ENCODE data around the gene NTHL1.

NTHL1 gene

DNA sequence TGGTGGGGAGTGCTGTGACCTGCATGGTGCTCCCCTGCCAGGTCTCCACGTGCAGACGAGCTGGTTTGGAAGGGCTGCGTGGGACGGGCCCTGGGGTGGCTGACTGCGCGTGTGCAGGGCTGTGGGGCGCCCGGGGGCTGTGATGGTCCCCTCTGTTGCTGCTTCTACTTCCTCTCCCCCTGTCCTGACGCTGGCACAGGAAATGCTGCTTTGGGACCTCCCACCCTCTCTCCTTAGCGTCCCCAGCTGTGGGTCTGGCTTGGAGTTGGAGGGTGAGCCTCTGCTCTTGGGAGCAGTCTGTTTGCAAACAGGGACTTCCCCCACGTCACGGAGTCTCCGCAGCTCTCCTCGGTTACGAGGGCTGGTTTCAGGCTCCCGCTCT is 35.3 kb upstream of the NTHL1 start:
- Histone ChIP-seq H3K4me3 (ENCODE audit: low read depth, low read length) (no peak overlapping the region), H3K27ac (ENCODE audit: extremely low read depth, low read depth, low read length) (no peak overlapping the region), H3K4me1 (ENCODE audit: control insufficient read depth, insufficient read depth, low read length) (no peaks in the 10 kb centered on the region), H3K36me3 (ENCODE audit: control insufficient read depth in 2 of 2, insufficient read depth in 1 of 2, low read length in 2 of 2) (peaks cover 0 to 95% of the 10 kb centered on the region in 2 experiments; a peak in 1 of 3 replicates), H3K9me3 (ENCODE audit: control insufficient read depth, insufficient read depth, low read depth, low read length) (no peaks in the 10 kb centered on the region)
- CTCF ChIA-PET = no interaction called here
- POLR2A ChIA-PET = interaction anchor here (1.2 kb wide), 1 partner anchor 35 kb away, joined by 3 read pairs; the partner anchor contains the start of genes NTHL1 and TSC2
- TF ChIP-seq ZNF174 (tag by site-specific recombination; IDR thresholded peaks at IDR 0.05) = no peak

DNA sequence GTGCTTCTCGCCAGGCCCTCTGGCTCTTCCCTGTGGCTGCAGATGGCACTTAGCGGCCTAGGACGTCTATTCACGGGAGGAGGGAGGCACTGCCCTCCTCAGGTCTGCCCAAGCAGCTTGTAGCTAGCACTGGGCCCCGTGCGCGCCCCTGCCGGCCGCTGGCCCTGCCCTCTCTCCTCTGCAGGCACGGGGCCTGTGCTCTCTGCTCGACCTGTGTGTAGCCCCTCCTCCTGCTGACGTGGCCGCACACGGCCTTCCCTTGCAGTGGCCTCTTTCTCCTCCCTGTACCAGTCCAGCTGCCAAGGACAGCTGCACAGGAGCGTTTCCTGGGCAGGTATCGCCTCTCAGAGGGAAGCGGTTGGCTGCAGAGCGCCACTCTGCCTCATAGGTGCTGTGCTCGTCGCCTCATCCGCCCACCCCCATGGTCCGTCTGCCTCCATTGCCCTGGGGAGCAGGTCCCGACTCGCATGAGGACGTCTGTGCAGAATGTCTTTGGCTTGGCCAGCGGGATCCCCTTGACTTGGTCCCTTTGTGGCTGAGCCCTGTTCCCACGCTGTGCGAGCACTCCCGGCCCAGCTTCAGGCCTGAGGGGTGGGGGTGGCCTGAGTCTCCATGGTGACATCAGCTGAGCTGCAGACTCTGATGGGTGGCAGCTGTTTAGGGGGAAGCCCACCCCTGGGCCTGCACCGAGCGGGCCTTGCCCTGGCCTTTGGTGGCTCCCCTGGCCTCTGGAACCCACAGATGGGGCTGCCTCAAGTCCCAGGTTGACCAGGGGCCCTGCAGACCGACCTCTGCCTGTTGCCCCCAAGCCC is 34.7 kb upstream of the NTHL1 start:
- peaks cover 0 to 94% of the 10 kb centered on the region in 2 experiments; a peak in 1 of 3 replicates for H3K36me3 ChIP-seq (ENCODE audit: control insufficient read depth in 2 of 2, insufficient read depth in 1 of 2, low read length in 2 of 2)
- CTCF ChIA-PET = no interaction called here

DNA sequence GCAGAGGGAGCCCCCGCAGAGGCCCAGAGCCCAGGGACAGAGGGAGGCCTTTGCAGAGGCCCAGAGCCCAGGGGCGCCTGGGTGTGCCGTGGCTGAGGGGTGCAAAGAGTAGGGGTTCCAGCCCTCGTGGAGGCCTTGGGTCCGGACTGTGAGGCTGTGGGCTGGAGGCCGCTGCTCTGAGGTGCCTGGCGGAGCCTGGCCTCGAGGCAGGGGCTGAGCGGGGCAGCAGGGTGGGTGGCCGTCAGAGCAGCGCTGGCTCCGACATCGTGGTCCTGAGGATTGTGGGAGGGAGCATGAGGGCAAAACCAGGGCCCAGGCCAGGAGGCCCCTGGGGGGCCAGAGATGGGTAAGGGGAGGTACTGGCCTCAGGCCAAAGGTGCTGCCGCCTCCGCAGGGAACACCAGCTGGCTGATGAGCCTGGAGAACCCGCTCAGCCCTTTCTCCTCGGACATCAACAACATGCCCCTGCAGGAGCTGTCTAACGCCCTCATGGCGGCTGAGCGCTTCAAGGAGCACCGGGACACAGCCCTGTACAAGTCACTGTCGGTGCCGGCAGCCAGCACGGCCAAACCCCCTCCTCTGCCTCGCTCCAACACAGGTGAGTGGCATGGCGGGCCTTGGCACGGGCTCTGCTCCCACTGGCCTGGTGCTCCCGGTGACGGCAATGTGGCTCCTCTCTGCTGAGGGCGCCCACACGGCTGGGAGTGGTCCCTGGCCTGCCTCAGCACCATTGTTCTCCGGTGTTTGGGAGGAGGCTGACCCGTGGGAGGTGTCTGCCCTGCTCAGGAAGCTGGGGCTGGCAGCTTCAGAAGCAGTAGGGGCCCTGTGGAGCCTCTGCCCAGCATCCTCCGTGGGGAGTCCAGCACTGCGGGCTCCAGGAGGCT is 33.8 kb upstream of the NTHL1 start:
- CTCF ChIA-PET = no interaction called here
- no peaks in the 10 kb centered on the region for H3K9me3 ChIP-seq (ENCODE audit: control insufficient read depth, insufficient read depth, low read depth, low read length)
- no peak overlapping the region for H3K4me3 ChIP-seq (ENCODE audit: low read depth, low read length)
- peaks cover 0 to 95% of the 10 kb centered on the region in 2 experiments; a peak in 1 of 3 replicates for H3K36me3 ChIP-seq (ENCODE audit: control insufficient read depth in 2 of 2, insufficient read depth in 1 of 2, low read length in 2 of 2)
- POLR2A ChIA-PET = no interaction called here
- no peaks in the 10 kb centered on the region for H3K4me1 ChIP-seq (ENCODE audit: control insufficient read depth, insufficient read depth, low read length)
- TF ChIP-seq EGR2 (tag by site-specific recombination; IDR thresholded peaks at IDR 0.05; ENCODE audit: low read depth) (peak; percentile 80), ZNF600 (tag by site-specific recombination; IDR thresholded peaks at IDR 0.05) (no peak), ZIC2 (tag by site-specific recombination; IDR thresholded peaks at IDR 0.05) (peak; percentile 37; the same call in 1 of the 2 replicates), ZFHX2 (tag by site-specific recombination; conservative IDR thresholded peaks at IDR 0.05) (peak; percentile 83)
- H3K27ac ChIP-seq (ENCODE audit: extremely low read depth, low read depth, low read length) = no peak overlapping the region

More for the DNA sequence above, 34.7 kb upstream of the NTHL1 start:
- Histone ChIP-seq H3K27ac (ENCODE audit: extremely low read depth, low read depth, low read length) (no peak overlapping the region), H3K4me3 (ENCODE audit: low read depth, low read length) (no peak overlapping the region), H3K4me1 (ENCODE audit: control insufficient read depth, insufficient read depth, low read length) (no peaks in the 10 kb centered on the region), H3K9me3 (ENCODE audit: control insufficient read depth, insufficient read depth, low read depth, low read length) (no peaks in the 10 kb centered on the region)
- POLR2A ChIA-PET = interaction anchor here (1.2 kb wide), 1 partner anchor 35 kb away, joined by 3 read pairs; the partner anchor contains the start of genes NTHL1 and TSC2
- no peak for TF ChIP-seq ZNF624 (tag by site-specific recombination; IDR thresholded peaks at IDR 0.05)
- TF ChIP-seq ZNF211 (tag by site-specific recombination; IDR thresholded peaks at IDR 0.05; ENCODE audit: low read depth) = no peak
- no peak for TF ChIP-seq ZNF558 (tag by site-specific recombination; IDR thresholded peaks at IDR 0.05)
- TF ChIP-seq, protein P1, sequence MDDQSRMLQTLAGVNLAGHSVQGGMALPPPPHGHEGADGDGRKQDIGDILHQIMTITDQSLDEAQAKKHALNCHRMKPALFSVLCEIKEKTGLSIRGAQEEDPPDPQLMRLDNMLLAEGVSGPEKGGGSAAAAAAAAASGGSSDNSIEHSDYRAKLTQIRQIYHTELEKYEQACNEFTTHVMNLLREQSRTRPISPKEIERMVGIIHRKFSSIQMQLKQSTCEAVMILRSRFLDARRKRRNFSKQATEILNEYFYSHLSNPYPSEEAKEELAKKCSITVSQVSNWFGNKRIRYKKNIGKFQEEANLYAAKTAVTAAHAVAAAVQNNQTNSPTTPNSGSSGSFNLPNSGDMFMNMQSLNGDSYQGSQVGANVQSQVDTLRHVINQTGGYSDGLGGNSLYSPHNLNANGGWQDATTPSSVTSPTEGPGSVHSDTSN (CRISPR knock-in tag; IDR thresholded peaks at IDR 0.05) = no peak
- TF ChIP-seq ZNF473 (tag by site-specific recombination; IDR thresholded peaks at IDR 0.05) = no peak
- no peak for TF ChIP-seq ZNF366 (tag by site-specific recombination; conservative IDR thresholded peaks at IDR 0.05)
- TF ChIP-seq ZBTB20 (tag by site-specific recombination; IDR thresholded peaks at IDR 0.05) = no peak
- no peak for TF ChIP-seq ZNF596 (tag by site-specific recombination; IDR thresholded peaks at IDR 0.05)
- TF ChIP-seq ZNF416 (tag by site-specific recombination; IDR thresholded peaks at IDR 0.05) = no peak

DNA sequence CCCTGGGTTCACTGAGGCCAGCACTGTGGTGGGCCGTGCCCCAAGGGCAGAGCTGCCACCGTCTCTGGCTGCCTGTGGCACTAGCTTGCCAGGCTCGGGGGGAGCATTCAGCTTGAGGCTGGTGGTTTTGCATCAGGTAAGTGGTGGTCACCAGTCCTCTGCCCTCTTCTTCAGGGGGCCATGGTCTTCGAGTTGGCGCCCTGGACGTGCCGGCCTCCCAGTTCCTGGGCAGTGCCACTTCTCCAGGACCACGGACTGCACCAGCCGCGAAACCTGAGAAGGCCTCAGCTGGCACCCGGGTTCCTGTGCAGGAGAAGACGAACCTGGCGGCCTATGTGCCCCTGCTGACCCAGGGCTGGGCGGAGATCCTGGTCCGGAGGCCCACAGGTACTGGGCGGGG is 32.4 kb upstream of the NTHL1 start:
- peaks cover 0 to 91% of the 10 kb centered on the region in 2 experiments; a peak in 1 of 3 replicates for H3K36me3 ChIP-seq (ENCODE audit: control insufficient read depth in 2 of 2, insufficient read depth in 1 of 2, low read length in 2 of 2)
- H3K9me3 ChIP-seq (ENCODE audit: control insufficient read depth, insufficient read depth, low read depth, low read length) = no peaks in the 10 kb centered on the region
- TF ChIP-seq OSR2 (tag by site-specific recombination; IDR thresholded peaks at IDR 0.05) = no peak
- TF ChIP-seq, protein P2, sequence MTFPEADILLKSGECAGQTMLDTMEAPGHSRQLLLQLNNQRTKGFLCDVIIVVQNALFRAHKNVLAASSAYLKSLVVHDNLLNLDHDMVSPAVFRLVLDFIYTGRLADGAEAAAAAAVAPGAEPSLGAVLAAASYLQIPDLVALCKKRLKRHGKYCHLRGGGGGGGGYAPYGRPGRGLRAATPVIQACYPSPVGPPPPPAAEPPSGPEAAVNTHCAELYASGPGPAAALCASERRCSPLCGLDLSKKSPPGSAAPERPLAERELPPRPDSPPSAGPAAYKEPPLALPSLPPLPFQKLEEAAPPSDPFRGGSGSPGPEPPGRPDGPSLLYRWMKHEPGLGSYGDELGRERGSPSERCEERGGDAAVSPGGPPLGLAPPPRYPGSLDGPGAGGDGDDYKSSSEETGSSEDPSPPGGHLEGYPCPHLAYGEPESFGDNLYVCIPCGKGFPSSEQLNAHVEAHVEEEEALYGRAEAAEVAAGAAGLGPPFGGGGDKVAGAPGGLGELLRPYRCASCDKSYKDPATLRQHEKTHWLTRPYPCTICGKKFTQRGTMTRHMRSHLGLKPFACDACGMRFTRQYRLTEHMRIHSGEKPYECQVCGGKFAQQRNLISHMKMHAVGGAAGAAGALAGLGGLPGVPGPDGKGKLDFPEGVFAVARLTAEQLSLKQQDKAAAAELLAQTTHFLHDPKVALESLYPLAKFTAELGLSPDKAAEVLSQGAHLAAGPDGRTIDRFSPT (tag by site-specific recombination; IDR thresholded peaks at IDR 0.05) = 0 out of 2 replicates have a peak, but pooled peaks have one; percentile 43
- CTCF ChIA-PET = interaction anchor here (0.8 kb wide), 1 partner anchor 32 kb away, joined by 3 read pairs; the partner anchor contains the start of genes NTHL1 and TSC2
- POLR2A ChIA-PET = no interaction called here
- no peak overlapping the region for H3K27ac ChIP-seq (ENCODE audit: extremely low read depth, low read depth, low read length)
- no peak overlapping the region for H3K4me3 ChIP-seq (ENCODE audit: low read depth, low read length)
- H3K4me1 ChIP-seq (ENCODE audit: control insufficient read depth, insufficient read depth, low read length) = no peaks in the 10 kb centered on the region
